IMR-90 (cell line): ENCODE measurements around the gene KRT1. TPM values are rescaled to one million over a fixed set of nuclear protein-coding genes. Genes with fewer than 3 reads are reported as not detected.

Experiments used
- ATAC-seq: fragments of 200-7000 bp; cut with Tn5 transposase; 2 replicates; pipeline ENCODE4 v1.9.1; 2020; ENCODE audit warnings: low read depth, mild to moderate bottlenecking, moderate library complexity
- BruUV-seq: library from RNA; stranded (reverse); fragments of 400-500 nt; replicated peaks from 2 replicates; lab custom pipeline; 2021; lab: Mats Ljungman, UMichigan
- CTCF ChIA-PET: fragments of 300-600 bp; formaldehyde crosslinking; extraction: SDS; loops from one replicate; lab custom pipeline; 2021; ENCODE audit warnings: antibody characterized with exemption; lab: Yijun Ruan, JAX
- POLR2A ChIA-PET: fragments of 300-600 bp; sonication (Branson Sonifier 250); formaldehyde crosslinking; loops from one replicate; lab custom pipeline; 2022; ENCODE audit warnings: antibody characterized with exemption; ENCODE audit not compliant: unreplicated experiment; lab: Charles Lee
- DNase-seq: peaks from one replicate; pipeline ENCODE4 v3.0.0; 2013
- H2AFZ ChIP-seq: replicated peaks from 2 replicates; pipeline ENCODE3; 2013; ENCODE audit warnings: low read length, mild to moderate bottlenecking; ENCODE audit not compliant: poor library complexity
- H2AK5ac ChIP-seq: 2 replicates; pipeline ENCODE4 v1.6.1; 2013; ENCODE audit warnings: low read depth, low read length, inconsistent platforms
- H2AK9ac ChIP-seq: replicated peaks from 2 replicates; pipeline ENCODE3; 2013; ENCODE audit warnings: mild to moderate bottlenecking, low read depth, low read length, moderate library complexity; ENCODE audit not compliant: poor library complexity
- H2BK120ac ChIP-seq: 2 replicates; pipeline ENCODE4 v1.6.1; 2013; ENCODE audit warnings: low read depth, low read length, inconsistent platforms
- H2BK15ac ChIP-seq: 3 replicates; pipeline ENCODE4 v1.6.1; 2013; ENCODE audit warnings: low read depth, low read length, inconsistent platforms
- H2BK20ac ChIP-seq: 2 replicates; pipeline ENCODE4 v1.6.1; 2013; ENCODE audit warnings: low read depth, mild to moderate bottlenecking, inconsistent platforms, low read length, moderate library complexity
- H2BK5ac ChIP-seq: 2 replicates; pipeline ENCODE4 v1.6.1; 2013; ENCODE audit warnings: mild to moderate bottlenecking, low read depth, low read length, inconsistent platforms; ENCODE audit not compliant: poor library complexity, severe bottlenecking
- H3K14ac ChIP-seq: replicated peaks from 2 replicates; pipeline ENCODE4 v1.6.1; 2013; ENCODE audit warnings: low read depth, low read length, inconsistent platforms
- H3K18ac ChIP-seq: 2 replicates; pipeline ENCODE4 v1.6.1; 2013; ENCODE audit warnings: low read depth, low read length, control low read depth
- H3K23ac ChIP-seq: 2 replicates; pipeline ENCODE4 v1.6.1; 2013; ENCODE audit warnings: low read depth, low read length, inconsistent platforms
- H3K27ac ChIP-seq: 2 replicates; pipeline ENCODE4 v1.5.1; 2013; ENCODE audit warnings: mild to moderate bottlenecking, control low read depth, low read length; ENCODE audit not compliant: insufficient read depth
- H3K27me3 ChIP-seq: 2 replicates; pipeline ENCODE4 v1.6.1; 2013; ENCODE audit warnings: low read length; ENCODE audit not compliant: control insufficient read depth, insufficient read depth
- H3K36me3 ChIP-seq: 2 replicates; pipeline ENCODE4 v1.6.1; 2013; ENCODE audit warnings: low read length, mixed read lengths; ENCODE audit not compliant: control insufficient read depth, insufficient read depth
- H3K4ac ChIP-seq: 2 replicates; pipeline ENCODE4 v1.6.1; 2013; ENCODE audit warnings: low read depth, low read length, inconsistent platforms
- H3K4me1 ChIP-seq: 2 replicates; pipeline ENCODE4 v1.6.1; 2013; ENCODE audit warnings: low read length, mixed read lengths; ENCODE audit not compliant: control insufficient read depth, insufficient read depth
- H3K4me2 ChIP-seq: 2 replicates; pipeline ENCODE4 v1.6.1; 2013; ENCODE audit warnings: low read depth, mild to moderate bottlenecking, control low read depth, low read length, moderate library complexity
- H3K4me3 ChIP-seq: 2 replicates; pipeline ENCODE4 v1.5.1; 2013; ENCODE audit warnings: low read depth, mild to moderate bottlenecking, control low read depth, low read length, moderate library complexity; ENCODE audit not compliant: insufficient read depth
- H3K56ac ChIP-seq: 2 replicates; pipeline ENCODE4 v1.6.1; 2013; ENCODE audit warnings: low read length, inconsistent platforms; ENCODE audit not compliant: insufficient read depth; ENCODE audit errors: extremely low read depth
- H3K79me1 ChIP-seq, 2 experiments: 2 replicates each; pipeline ENCODE4 v1.6.1; 2013; ENCODE audit warnings: low read length in 2 of 2, inconsistent platforms in 1 of 2, low read depth in 1 of 2
- H3K9ac ChIP-seq: 2 replicates; pipeline ENCODE4 v1.6.1; 2013; ENCODE audit warnings: low read depth, low read length, control low read depth
- H3K9me1 ChIP-seq: 2 replicates; pipeline ENCODE4 v1.6.1; 2013; ENCODE audit warnings: low read length, inconsistent platforms; ENCODE audit not compliant: insufficient read depth
- H3K9me3 ChIP-seq: 2 replicates; pipeline ENCODE4 v1.6.1; 2013; ENCODE audit warnings: low read length; ENCODE audit not compliant: control insufficient read depth, insufficient read depth
- H4K20me1 ChIP-seq: 2 replicates; pipeline ENCODE4 v1.6.1; 2013; ENCODE audit warnings: low read length, inconsistent platforms; ENCODE audit not compliant: insufficient read depth
- H4K5ac ChIP-seq: 2 replicates; pipeline ENCODE4 v1.6.1; 2013; ENCODE audit warnings: mild to moderate bottlenecking, low read depth, low read length, control low read depth
- H4K8ac ChIP-seq, 2 experiments: 2 replicates each; pipeline ENCODE4 v1.6.1; 2013; ENCODE audit warnings: low read depth in 2 of 2, low read length in 2 of 2, control low read depth in 1 of 2, inconsistent platforms in 1 of 2
- H4K91ac ChIP-seq: 2 replicates; pipeline ENCODE4 v1.6.1; 2013; ENCODE audit warnings: low read depth, low read length, inconsistent platforms; ENCODE audit not compliant: insufficient read depth
- BHLHE40 ChIP-seq: fragments of 150-350 bp; IDR thresholded peaks from 2 replicates; pipeline ENCODE4 v1.6.1; 2016; ENCODE audit warnings: mild to moderate bottlenecking, low read depth, low read length
- CEBPB ChIP-seq: IDR thresholded peaks from 2 replicates; pipeline ENCODE4 v1.6.1; 2012; ENCODE audit warnings: low read depth, low read length, improper control_type of control experiment
- CHD1 ChIP-seq: IDR thresholded peaks from 2 replicates; pipeline ENCODE4 v1.6.1; 2012; ENCODE audit warnings: low read depth, low read length, improper control_type of control experiment
- FOS ChIP-seq: fragments of 150-350 bp; IDR thresholded peaks from 2 replicates; pipeline ENCODE4 v1.6.1; 2016; ENCODE audit warnings: low read depth, low read length
- MAFK ChIP-seq: IDR thresholded peaks from 2 replicates; pipeline ENCODE4 v1.6.1; 2012; ENCODE audit warnings: low read depth, low read length, improper control_type of control experiment
- MAZ ChIP-seq: IDR thresholded peaks from 2 replicates; pipeline ENCODE4 v1.6.1; 2012; ENCODE audit warnings: low read depth, mild to moderate bottlenecking, low read length, improper control_type of control experiment, moderate library complexity, borderline replicate concordance
- MXI1 ChIP-seq: IDR thresholded peaks from 2 replicates; pipeline ENCODE4 v1.6.1; 2012; ENCODE audit warnings: low read depth, mild to moderate bottlenecking, low read length, moderate library complexity, borderline replicate concordance
- NFE2L2 ChIP-seq: fragments of 150-350 bp; IDR thresholded peaks from 2 replicates; pipeline ENCODE4 v1.6.1; 2016; ENCODE audit warnings: low read depth, mild to moderate bottlenecking, low read length
- POLR2A ChIP-seq: IDR thresholded peaks from 2 replicates; pipeline ENCODE4 v1.6.1; 2012; ENCODE audit warnings: mild to moderate bottlenecking, low read depth, low read length
- RAD21 ChIP-seq: IDR thresholded peaks from 2 replicates; pipeline ENCODE4 v1.6.1; 2012; ENCODE audit warnings: low read length, improper control_type of control experiment
- RCOR1 ChIP-seq: IDR thresholded peaks from 2 replicates; pipeline ENCODE4 v1.6.1; 2012; ENCODE audit warnings: mild to moderate bottlenecking, low read length, improper control_type of control experiment; ENCODE audit not compliant: insufficient replicate concordance
- RFX5 ChIP-seq: IDR thresholded peaks from 2 replicates; pipeline ENCODE4 v1.8.0; 2012; ENCODE audit warnings: low read depth, mild to moderate bottlenecking, low read length, moderate library complexity
- SMC3 ChIP-seq: fragments of 150-350 bp; IDR thresholded peaks from 2 replicates; pipeline ENCODE4 v1.6.1; 2016; ENCODE audit warnings: low read depth, mild to moderate bottlenecking, antibody characterized with exemption, low read length, moderate library complexity
- WGBS, 2 experiments: methylation state at CpG; one replicate each; pipeline versions ENCODE4 v1.1.5 to v1.1.7; 2013; ENCODE audit warnings: missing lambda C conversion rate in 2 of 2; ENCODE audit not compliant: insufficient read length in 1 of 2; ENCODE audit errors: extremely low coverage in 2 of 2; 5-methylcytosine and 5-hydroxymethylcytosine counted together
- dilution Hi-C: fragments of 300-500 bp; cut with HindIII; formaldehyde crosslinking; loops from one replicate; pipeline ENCODE4 v1.14.3; 2018; ENCODE audit warnings: low sequenced_read_pairs; ENCODE audit not compliant: unreplicated experiment
- in situ Hi-C: fragments of 300-500 bp; cut with MboI; formaldehyde crosslinking; loops from 3 replicates; pipeline ENCODE4 v1.14.3; 2019; ENCODE audit warnings: low sequenced_read_pairs, inconsistent platforms, mixed read lengths
- intact Hi-C: fragments of 100-400 bp; cut with micrococcal nuclease; formaldehyde crosslinking; loops from 2 replicates; pipeline ENCODE4 v1.10.0; 2022
- polyA plus RNA-seq, 3 experiments: library from polyadenylated mRNA; depleted of rRNA; stranded (reverse); fragments of >200 nt; gene quantifications; 2 replicates each; pipeline ENCODE4 v1.2.3, GENCODE V29; 2012; ENCODE audit warnings: low replicate concordance in 1 of 3
- total RNA-seq: library from RNA; depleted of rRNA; stranded (reverse); fragments of >200 nt; gene quantifications from 2 replicates; pipeline ENCODE4 v1.2.3, GENCODE V29; 2012
- TF ChIP-seq, protein P1 (sequence below): fragments of 150-350 bp; IDR thresholded peaks from 2 replicates; pipeline ENCODE4 v1.6.1; 2016; ENCODE audit warnings: low read depth, mild to moderate bottlenecking, low read length, moderate library complexity, borderline replicate concordance
- TF ChIP-seq, protein P2 (sequence below): fragments of 150-350 bp; IDR thresholded peaks from 2 replicates; pipeline ENCODE4 v1.6.1; 2017; ENCODE audit warnings: mild to moderate bottlenecking, antibody characterized with exemption, low read length, low read depth
- TF ChIP-seq, protein P3 (sequence below): conservative IDR thresholded peaks from 2 replicates; pipeline ENCODE4 v1.5.1; 2012; ENCODE audit warnings: mild to moderate bottlenecking, low read depth, low read length, improper control_type of control experiment

The KRT1 gene
- total and polyA plus RNA-seq, 2 of the 4 experiments (the other 2 are of a cell fraction) = not detected

DNA sequence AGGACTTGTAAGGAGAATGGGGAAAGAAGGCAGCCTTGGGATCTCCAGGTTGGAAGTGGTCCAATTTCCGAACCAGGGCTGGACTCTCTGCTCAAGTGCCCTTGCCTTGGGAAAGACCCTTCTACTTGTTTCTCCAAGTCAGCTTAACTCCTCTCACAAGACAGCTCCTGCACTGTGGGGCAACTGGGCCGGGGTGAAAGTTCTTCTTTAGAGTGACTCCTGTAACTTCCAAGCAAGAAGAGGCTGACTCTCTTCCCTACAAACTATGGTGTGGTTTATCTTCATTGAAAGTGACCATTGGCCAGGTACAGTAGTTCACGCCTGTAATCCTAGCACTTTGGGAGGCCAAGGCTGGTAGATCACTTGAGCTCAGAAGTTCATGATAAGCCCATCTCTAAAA lies 13.7 kb downstream of the KRT1 start:
- Histone ChIP-seq H3K4ac (no peak overlapping the region), H3K23ac (no peak overlapping the region), H3K9me1 (no peaks in the 10 kb centered on the region), H2AFZ (no peak overlapping the region), H2AK5ac (no peak overlapping the region), H3K56ac (no peak overlapping the region), H2AK9ac (no peak overlapping the region), H3K18ac (no peak overlapping the region), H2BK5ac (no peak overlapping the region), H3K36me3 (no peaks in the 10 kb centered on the region), H3K79me1 (no peaks in the 10 kb centered on the region), H2BK15ac (no peak overlapping the region), H2BK20ac (no peak overlapping the region), H4K91ac (no peak overlapping the region), H2BK120ac (no peak overlapping the region), H3K14ac (no peak overlapping the region), H3K27ac (no peak overlapping the region), H3K9ac (no peak overlapping the region), H4K20me1 (no peaks in the 10 kb centered on the region), H4K5ac (no peak overlapping the region), H3K4me2 (no peak overlapping the region), H3K27me3 (peaks cover 18% of the 10 kb centered on the region), H3K9me3 (no peaks in the 10 kb centered on the region), H4K8ac (no peak overlapping the region), H3K4me1 (no peaks in the 10 kb centered on the region), H3K4me3 (no peak overlapping the region)
- BruUV-seq = no TSS peak
- ChIA-PET POLR2A (no interaction called here), CTCF (no interaction called here)
- ATAC-seq (no peak), DNase-seq (no peak)
- in situ Hi-C loops (loop anchor here (5.0 kb wide), 1 partner anchor 51 kb away; no protein-coding TSS in a partner anchor), dilution Hi-C loops (no loop called here), intact Hi-C loops (no loop called here)
- TF ChIP-seq MAZ (no peak), MAFK (no peak), RCOR1 (no peak), NFE2L2 (no peak), CEBPB (no peak), CHD1 (no peak), RAD21 (no peak), POLR2A (no peak), BHLHE40 (no peak), FOS (no peak), RFX5 (no peak), SMC3 (no peak), MXI1 (no peak)
- TF ChIP-seq, protein P1, sequence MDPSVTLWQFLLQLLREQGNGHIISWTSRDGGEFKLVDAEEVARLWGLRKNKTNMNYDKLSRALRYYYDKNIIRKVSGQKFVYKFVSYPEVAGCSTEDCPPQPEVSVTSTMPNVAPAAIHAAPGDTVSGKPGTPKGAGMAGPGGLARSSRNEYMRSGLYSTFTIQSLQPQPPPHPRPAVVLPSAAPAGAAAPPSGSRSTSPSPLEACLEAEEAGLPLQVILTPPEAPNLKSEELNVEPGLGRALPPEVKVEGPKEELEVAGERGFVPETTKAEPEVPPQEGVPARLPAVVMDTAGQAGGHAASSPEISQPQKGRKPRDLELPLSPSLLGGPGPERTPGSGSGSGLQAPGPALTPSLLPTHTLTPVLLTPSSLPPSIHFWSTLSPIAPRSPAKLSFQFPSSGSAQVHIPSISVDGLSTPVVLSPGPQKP = no peak
- TF ChIP-seq, protein P2, sequence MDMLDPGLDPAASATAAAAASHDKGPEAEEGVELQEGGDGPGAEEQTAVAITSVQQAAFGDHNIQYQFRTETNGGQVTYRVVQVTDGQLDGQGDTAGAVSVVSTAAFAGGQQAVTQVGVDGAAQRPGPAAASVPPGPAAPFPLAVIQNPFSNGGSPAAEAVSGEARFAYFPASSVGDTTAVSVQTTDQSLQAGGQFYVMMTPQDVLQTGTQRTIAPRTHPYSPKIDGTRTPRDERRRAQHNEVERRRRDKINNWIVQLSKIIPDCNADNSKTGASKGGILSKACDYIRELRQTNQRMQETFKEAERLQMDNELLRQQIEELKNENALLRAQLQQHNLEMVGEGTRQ = no peak
- TF ChIP-seq, protein P3, sequence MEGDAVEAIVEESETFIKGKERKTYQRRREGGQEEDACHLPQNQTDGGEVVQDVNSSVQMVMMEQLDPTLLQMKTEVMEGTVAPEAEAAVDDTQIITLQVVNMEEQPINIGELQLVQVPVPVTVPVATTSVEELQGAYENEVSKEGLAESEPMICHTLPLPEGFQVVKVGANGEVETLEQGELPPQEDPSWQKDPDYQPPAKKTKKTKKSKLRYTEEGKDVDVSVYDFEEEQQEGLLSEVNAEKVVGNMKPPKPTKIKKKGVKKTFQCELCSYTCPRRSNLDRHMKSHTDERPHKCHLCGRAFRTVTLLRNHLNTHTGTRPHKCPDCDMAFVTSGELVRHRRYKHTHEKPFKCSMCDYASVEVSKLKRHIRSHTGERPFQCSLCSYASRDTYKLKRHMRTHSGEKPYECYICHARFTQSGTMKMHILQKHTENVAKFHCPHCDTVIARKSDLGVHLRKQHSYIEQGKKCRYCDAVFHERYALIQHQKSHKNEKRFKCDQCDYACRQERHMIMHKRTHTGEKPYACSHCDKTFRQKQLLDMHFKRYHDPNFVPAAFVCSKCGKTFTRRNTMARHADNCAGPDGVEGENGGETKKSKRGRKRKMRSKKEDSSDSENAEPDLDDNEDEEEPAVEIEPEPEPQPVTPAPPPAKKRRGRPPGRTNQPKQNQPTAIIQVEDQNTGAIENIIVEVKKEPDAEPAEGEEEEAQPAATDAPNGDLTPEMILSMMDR = no peak
- no CpG with 5 or more reads among the region's 3 CpGs for WGBS, 2 experiments
